GM12878 (cell line): ENCODE results near the gene EMILIN2. TPM values are rescaled to one million over a fixed set of nuclear protein-coding genes. Genes with fewer than 3 reads are reported as not detected.

Experiments
- ATAC-seq: fragments of 200-7000 bp; cut with Tn5 transposase; 3 replicates; pipeline ENCODE4 v1.9.1; 2020; ENCODE audit warnings: mild to moderate bottlenecking, moderate library complexity
- BruUV-seq: library from RNA; stranded (reverse); fragments of 400-500 nt; replicated peaks from 2 replicates; lab custom pipeline; 2021; lab: Mats Ljungman, UMichigan
- CTCF ChIA-PET: fragments of 300-600 bp; sonication (Branson Sonifier 250); formaldehyde crosslinking; extraction: SDS; loops from one replicate; lab custom pipeline; 2021; ENCODE audit warnings: inconsistent platforms; lab: Yijun Ruan, JAX
- POLR2A ChIA-PET: fragments of 350-600 bp; formaldehyde crosslinking; extraction: SDS; loops from one replicate; lab custom pipeline; 2021; ENCODE audit warnings: inconsistent platforms; lab: Charles Lee
- RAD21 ChIA-PET: fragments of 300-600 bp; sonication (Branson Sonifier 250); formaldehyde crosslinking; loops from one replicate; lab custom pipeline; 2023; ENCODE audit warnings: antibody characterized with exemption; ENCODE audit not compliant: unreplicated experiment; lab: Charles Lee
- SMC1A ChIA-PET: fragments of 300-600 bp; sonication (Branson Sonifier 250); formaldehyde crosslinking; loops from one replicate; lab custom pipeline; 2023; ENCODE audit not compliant: unreplicated experiment, uncharacterized antibody; lab: Charles Lee
- DNase-seq: peaks from one replicate; pipeline ENCODE4 v3.0.0-alpha.2; 2011; ENCODE audit warnings: low read depth, low spot score
- FAIRE-seq: peaks from 3 replicates; lab custom pipeline; 2011; peaks lifted over from hg19 to GRCh38; lab: Jason Lieb, UNC
- H2AFZ ChIP-seq: 2 replicates; pipeline ENCODE4 v1.6.0; 2011; ENCODE audit warnings: low read depth, low read length, control low read depth; ENCODE audit not compliant: control insufficient read depth
- H3K27ac ChIP-seq: 2 replicates; pipeline ENCODE4 v1.5.1; 2011; ENCODE audit warnings: control low read depth; ENCODE audit not compliant: control insufficient read depth, insufficient read depth
- H3K27me3 ChIP-seq, 2 experiments: replicated peaks in 1 of 2; 2 replicates each; pipeline versions ENCODE4 v1.6.0 to v1.6.1; 2011; ENCODE audit warnings: low read length in 1 of 2; ENCODE audit not compliant: control insufficient read depth in 2 of 2, insufficient read depth in 2 of 2
- H3K36me3 ChIP-seq, 2 experiments: 2 replicates each; pipeline ENCODE4 v1.5.1; 2011; ENCODE audit warnings: low read length in 1 of 2; ENCODE audit not compliant: control insufficient read depth in 2 of 2, insufficient read depth in 2 of 2
- H3K4me1 ChIP-seq: 2 replicates; pipeline ENCODE4 v1.6.1; 2011; ENCODE audit warnings: mild to moderate bottlenecking, low read length, moderate library complexity, mixed read lengths; ENCODE audit not compliant: control insufficient read depth, insufficient read depth
- H3K4me2 ChIP-seq: 2 replicates; pipeline ENCODE4 v1.6.0; 2011; ENCODE audit warnings: control low read depth; ENCODE audit not compliant: control insufficient read depth, insufficient read depth
- H3K4me3 ChIP-seq: fragments of 200-600 bp; sonication (generic); 2 replicates; pipeline ENCODE4 v1.5.1; 2016
- H3K79me2 ChIP-seq: 2 replicates; pipeline ENCODE4 v1.6.0; 2011; ENCODE audit warnings: low read length; ENCODE audit not compliant: control insufficient read depth, insufficient read depth
- H3K9ac ChIP-seq: 2 replicates; pipeline ENCODE4 v1.8.0; 2011; ENCODE audit warnings: low read length, control low read depth, mixed read lengths; ENCODE audit not compliant: control insufficient read depth, insufficient read depth
- H3K9me3 ChIP-seq: replicated peaks from 3 replicates; pipeline ENCODE4 v1.5.1; 2011; ENCODE audit warnings: mild to moderate bottlenecking, low read length; ENCODE audit not compliant: control insufficient read depth, insufficient read depth
- H4K20me1 ChIP-seq: 2 replicates; pipeline ENCODE4 v1.6.0; 2011; ENCODE audit not compliant: control insufficient read depth, insufficient read depth
- BHLHE40 ChIP-seq, 2 experiments: fragments of 450-650 bp in 1 of 2; IDR thresholded peaks; 2 replicates each; pipeline ENCODE4 v1.6.1; 2011 to 2017; ENCODE audit warnings: low read depth in 2 of 2, borderline replicate concordance in 1 of 2, improper control_type of control experiment in 1 of 2, low read length in 1 of 2, mild to moderate bottlenecking in 1 of 2
- EED ChIP-seq: sonication (generic); IDR thresholded peaks from 2 replicates; pipeline ENCODE4 v1.6.1; 2016; ENCODE audit warnings: antibody characterized with exemption, low read depth
- IRF5 ChIP-seq: fragments of 450-650 bp; IDR thresholded peaks from 2 replicates; pipeline ENCODE4 v1.6.1; 2017; ENCODE audit warnings: borderline replicate concordance
- NBN ChIP-seq: fragments of 450-650 bp; IDR thresholded peaks from 2 replicates; pipeline ENCODE4 v1.6.1; 2016
- PBX3 ChIP-seq: IDR thresholded peaks from 2 replicates; pipeline ENCODE4 v1.6.1; 2011; ENCODE audit warnings: mild to moderate bottlenecking, low read depth, low read length, moderate library complexity; ENCODE audit not compliant: insufficient replicate concordance
- PRDM15 ChIP-seq: fragments of 450-650 bp; formaldehyde crosslinking; IDR thresholded peaks from 2 replicates; pipeline ENCODE4 v1.4.0; 2020; ENCODE audit warnings: mild to moderate bottlenecking, moderate library complexity
- REST ChIP-seq: IDR thresholded peaks from 2 replicates; pipeline ENCODE4 v1.6.1; 2012; ENCODE audit warnings: mild to moderate bottlenecking, low read depth, low read length
- WRNIP1 ChIP-seq: IDR thresholded peaks from 2 replicates; pipeline ENCODE4 v1.6.1; 2011; ENCODE audit warnings: low read depth, low read length, improper control_type of control experiment, borderline replicate concordance
- ZBTB4 ChIP-seq: fragments of 450-650 bp; formaldehyde crosslinking; IDR thresholded peaks from 2 replicates; pipeline ENCODE4 v1.4.0; 2022; ENCODE audit warnings: mild to moderate bottlenecking, moderate library complexity
- WGBS: methylation state at CpG from one replicate; pipeline ENCODE4 v1.1.6; 2016; ENCODE audit warnings: low lambda C conversion rate; ENCODE audit not compliant: insufficient replicate concordance, insufficient coverage; ENCODE audit errors: missing lambda C conversion rate; 5-methylcytosine and 5-hydroxymethylcytosine counted together
- in situ Hi-C: fragments of 300-500 bp; cut with MboI; formaldehyde crosslinking; loops from 9 replicates; pipeline ENCODE4 v1.14.3; 2018; ENCODE audit warnings: mixed read lengths
- intact Hi-C: fragments of 100-400 bp; cut with micrococcal nuclease; formaldehyde crosslinking; loops from one replicate; pipeline ENCODE4 v1.14.2; 2022; ENCODE audit not compliant: unreplicated experiment
- polyA plus RNA-seq, 11 experiments: library from polyadenylated mRNA; depleted of rRNA in 4 of 11; unstranded in 6 of 11; stranded (reverse) in 5 of 11; fragments of >200 nt; fragmentation: Nextera tagmentation in 4 of 11; fragmentation: Illumina TruSeq in 1 of 11; extraction: Ambion mirVana in 4 of 11; extraction: Trizol in 1 of 11; gene quantifications; 1 replicate in 1 of 11; 2 replicates in 10 of 11; pipeline versions ENCODE4 v1.2.1 to v1.2.3, GENCODE V29; 2011 to 2016; ENCODE audit warnings: inconsistent platforms in 2 of 11, missing spikeins in 2 of 11, low read depth in 1 of 11
- total RNA-seq, 4 experiments: library from RNA; depleted of rRNA in 3 of 4; stranded (reverse); fragments of >200 nt in 3 of 4; fragmentation: Illumina TruSeq in 1 of 4; extraction: Trizol in 1 of 4; gene quantifications; 2 replicates each; pipeline versions ENCODE4 v1.2.1 to v1.2.3, GENCODE V29; 2013 to 2021

Gene EMILIN2
- total and polyA plus RNA-seq, 10 of the 15 experiments (the other 5 are each of a cell fraction or from before 2014, with no cell fraction given) = 0.58 to 18.4 (median 5.9) TPM

- SMC1A ChIA-PET = interaction anchor here (0.8 to 12.5 kb wide), 4 partner anchors 58 to 764 kb away, joined by 3 to 334 read pairs (median 4); no protein-coding TSS in a partner anchor
- CTCF ChIA-PET = interaction anchor here (0.9 to 8.1 kb wide), 5 partner anchors 58 to 319 kb away, joined by 3 to 255 read pairs (median 9); partner anchors contain the start of gene MYL12A
- Histone ChIP-seq H3K79me2 (no peaks in the 10 kb centered on the region), H3K4me3 (no peak overlapping the region), H3K4me1 (no peaks in the 10 kb centered on the region), H4K20me1 (no peaks in the 10 kb centered on the region), H3K9ac (no peak overlapping the region), H2AFZ (no peak overlapping the region), H3K9me3 (no peaks in the 10 kb centered on the region), H3K4me2 (no peak overlapping the region), H3K27me3 (no peaks in the 10 kb centered on the region), H3K36me3 (peaks cover 5 to 48% of the 10 kb centered on the region in 2 experiments), H3K27ac (no peak overlapping the region)
- DNase-seq (no peak), FAIRE-seq (no peak), ATAC-seq (no peak)
- POLR2A ChIA-PET = no interaction called here
- intact Hi-C loops (no loop called here), in situ Hi-C loops (no loop called here)
- WGBS = 96% methylated on average over 8 of the region's 8 CpGs
- BruUV-seq = no TSS peak
- RAD21 ChIA-PET = interaction anchor here (1.0 to 11.1 kb wide), 4 partner anchors 52 to 318 kb away, joined by 3 to 238 read pairs (median 38); partner anchors contain the start of gene MYL12A
- no peak for TF ChIP-seq PBX3
- TF ChIP-seq PRDM15 = no peak
- no peak for TF ChIP-seq NBN
- no peak for TF ChIP-seq ZBTB4 (CRISPR knock-in tag)
- TF ChIP-seq IRF5 = no peak
- no peak for TF ChIP-seq WRNIP1
- TF ChIP-seq BHLHE40 (IDR thresholded peaks at IDR 0.05; ENCODE audit: borderline replicate concordance in 1 of 2, low read depth in 2 of 2, low read length in 1 of 2) = no peak
- no peak for TF ChIP-seq REST
- TF ChIP-seq EED = no peak
Measured at GRCh38 chr18:2927745-2928144, 80.9 kb downstream of the EMILIN2 start.
